H4 (cell line): ENCODE results near the gene TMEM45B. TPM values are rescaled to one million over a fixed set of nuclear protein-coding genes. Genes with fewer than 3 reads are reported as not detected.
A peak's percentile ranks its signal among the peaks of the same experiment; 100 is the strongest.
"Not testable (repeated sequence)": the region's sequence is repeated elsewhere in the genome, so short reads cannot be mapped to it uniquely, and the experiment has no call there.

ENCODE experiments used
- DNase-seq: peaks from one replicate; pipeline ENCODE4 v3.0.0-alpha.2; 2015; ENCODE audit warnings: low spot score
- total RNA-seq: library from RNA; depleted of rRNA; stranded (reverse); fragments of >200 nt; shearing (Covaris generic); gene quantifications from 2 replicates; pipeline ENCODE4 v1.2.3, GENCODE V29; 2014; rRNA removed

TMEM45B gene
- not detected in 2 replicates for total RNA-seq

DNA sequence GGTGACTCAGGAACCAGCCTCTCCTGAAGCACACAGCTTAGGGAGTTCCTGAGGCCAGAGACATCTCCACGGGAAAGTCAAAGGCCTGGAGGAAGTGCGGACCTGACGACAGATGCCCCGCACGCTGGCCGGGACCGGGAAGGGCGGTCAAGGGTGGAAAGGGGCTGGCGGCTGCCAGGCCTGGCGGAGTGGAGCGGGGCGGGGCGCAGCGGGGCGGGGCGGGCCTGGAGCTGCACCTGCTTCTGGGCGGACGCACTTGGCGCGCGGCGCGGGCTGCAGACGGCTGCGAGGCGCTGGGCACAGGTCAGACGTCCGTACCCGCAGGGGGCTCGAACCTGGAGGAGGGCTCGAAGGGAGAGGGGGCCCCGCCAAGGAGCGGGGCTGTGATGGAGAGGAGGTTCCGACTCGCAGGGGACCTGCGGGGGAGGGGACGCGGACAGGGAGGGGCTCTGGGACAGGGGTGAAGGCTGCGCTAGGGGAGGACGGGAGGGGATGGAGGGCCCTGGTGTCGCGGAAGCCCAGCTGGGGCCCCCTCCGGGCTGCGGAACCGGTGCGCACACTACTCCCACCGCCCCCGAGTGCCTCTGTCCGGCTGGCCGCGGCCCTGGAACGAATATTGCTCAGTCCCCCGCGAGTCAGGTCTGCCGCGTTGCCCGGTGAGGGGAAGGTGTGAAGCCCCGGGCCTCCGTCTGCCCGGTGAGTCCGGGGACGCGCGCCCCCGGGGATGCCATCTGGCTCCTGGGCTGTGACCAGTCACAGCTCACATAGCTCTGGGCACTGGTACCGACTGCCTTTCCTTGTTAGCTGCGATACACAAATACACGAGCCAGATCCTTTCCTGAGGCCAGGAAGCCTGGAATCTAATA is at the start of gene TMEM45B:
Gene TMEM45B, plus strand, starts transcription at position 253 of the 866 bp plus-strand sequence. CDS start 36,635 bp downstream, outside the sequence.
- no peak for DNase-seq

GRCh38 chr11:129766898-129767604 is 48.6 kb upstream of the TMEM45B start:
- DNase-seq = peak; percentile 26

DNA sequence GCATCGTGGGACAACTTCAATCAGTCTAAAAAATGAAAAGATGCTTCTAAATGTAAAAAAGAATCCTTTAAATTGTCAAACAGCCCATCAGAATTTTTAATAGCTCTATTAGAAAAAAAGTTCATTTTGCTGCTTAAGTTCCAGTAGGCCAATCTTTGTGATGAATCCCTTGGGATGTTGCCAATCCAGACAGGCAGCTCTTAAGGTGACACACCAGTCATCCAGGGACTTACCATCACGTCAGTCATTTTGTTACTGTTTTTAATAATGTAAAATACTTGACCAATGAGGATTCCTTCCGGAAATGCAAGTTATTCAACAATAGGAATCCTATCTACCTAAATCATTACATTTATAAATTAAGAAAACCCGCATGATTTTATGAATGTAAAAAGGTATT is 47.8 kb upstream of the TMEM45B start:
- DNase-seq = no peak

- DNase-seq = no peak
These were observed 47.3 kb upstream of the TMEM45B start for GRCh38 chr11:129768356-129768755.

GRCh38 chr11:129769059-129769458 is 46.6 kb upstream of the TMEM45B start:
- no peak for DNase-seq

- DNase-seq = no peak
These were observed 44.7 kb upstream of the TMEM45B start for GRCh38 chr11:129770993-129771392.

GRCh38 chr11:129771456-129771855 is 44.2 kb upstream of the TMEM45B start:
- not testable (repeated sequence) for DNase-seq

- DNase-seq = no peak
These were observed 36.8 kb upstream of the TMEM45B start for GRCh38 chr11:129778877-129779276.

DNA sequence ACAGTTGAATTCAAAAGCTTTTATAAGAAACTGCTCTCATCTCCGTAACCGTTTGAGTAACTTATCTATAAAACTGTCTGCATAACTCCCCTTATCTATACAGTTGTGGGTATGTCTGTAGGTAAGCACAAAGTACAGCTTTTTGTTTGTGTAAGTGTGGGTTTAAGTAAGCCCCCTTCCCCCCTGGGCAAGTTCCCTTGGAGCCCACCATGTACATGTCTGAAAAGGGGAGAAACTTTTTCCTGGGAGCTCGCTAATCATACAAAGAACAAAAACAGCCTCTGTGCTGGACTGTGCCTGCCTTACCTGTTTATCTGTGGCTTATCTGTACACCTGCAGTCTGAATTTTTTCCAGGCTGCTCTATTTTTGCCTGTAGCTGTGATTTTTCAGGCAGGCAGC is 36.3 kb upstream of the TMEM45B start:
- DNase-seq = no peak

DNA sequence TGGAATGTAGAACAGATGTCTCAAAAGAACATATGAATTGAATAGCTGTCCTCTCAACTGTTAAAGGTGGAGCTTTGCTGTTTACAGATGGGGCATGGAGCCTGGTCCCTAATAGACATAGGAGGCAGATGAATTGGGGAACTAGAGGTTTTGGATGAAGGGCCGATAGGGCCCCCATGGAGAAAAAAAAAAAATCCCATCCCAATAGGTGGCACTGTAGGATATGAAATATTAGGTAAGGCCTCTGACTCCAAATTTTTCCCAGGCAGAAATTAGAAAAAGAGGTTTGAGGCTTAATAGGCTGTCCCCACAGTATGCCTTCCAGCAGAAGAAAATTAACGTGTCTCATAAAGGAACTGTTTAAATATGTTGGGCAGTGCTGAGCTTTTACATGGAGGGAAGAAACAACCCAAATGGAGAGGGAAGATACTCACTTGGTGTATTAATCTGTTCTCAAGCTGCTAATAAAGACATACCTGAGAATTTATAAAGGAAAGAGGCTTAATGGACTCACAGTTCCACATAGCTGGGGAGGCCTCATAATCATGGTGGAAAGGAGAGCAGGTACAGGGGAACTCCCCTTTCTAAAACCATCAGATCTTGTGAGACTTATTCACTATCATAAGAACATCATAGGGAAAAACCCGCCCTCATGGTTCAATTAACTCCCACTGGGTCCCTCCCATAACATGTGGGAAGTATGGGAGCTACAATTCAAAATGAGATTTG is 30.1 kb upstream of the TMEM45B start:
- no peak for DNase-seq

- DNase-seq = not testable (repeated sequence)
These were observed 29.6 kb upstream of the TMEM45B start for GRCh38 chr11:129786112-129786416.

DNA sequence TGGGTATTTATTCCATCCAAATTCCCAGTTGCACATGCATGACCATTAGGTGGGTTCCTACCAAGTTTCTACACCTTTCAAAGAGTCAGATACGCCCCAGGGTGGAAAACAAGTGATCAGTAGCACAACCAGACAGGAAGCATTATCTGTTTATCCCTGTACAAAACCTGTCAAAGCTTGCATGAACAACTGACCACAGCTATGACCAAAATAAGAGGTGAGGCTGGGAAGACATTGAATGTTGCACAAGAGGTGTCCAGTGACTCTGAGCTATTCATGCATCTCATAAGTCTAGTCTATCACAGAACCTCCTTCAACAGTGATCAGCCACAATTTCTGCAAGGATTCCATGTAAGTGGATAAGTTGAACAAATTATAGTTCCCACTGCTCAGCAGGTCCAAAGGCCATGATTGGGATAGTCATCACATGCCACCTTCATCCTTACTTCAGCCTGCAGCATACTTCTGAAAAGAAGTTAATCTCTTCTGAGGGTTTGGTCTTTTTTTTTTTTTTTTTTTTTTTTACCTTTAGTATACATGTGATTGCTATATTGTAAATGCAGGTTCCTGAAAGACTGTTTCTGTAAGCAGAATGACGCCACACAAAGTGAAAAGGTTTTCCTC is 28.0 kb upstream of the TMEM45B start:
- DNase-seq = no peak

DNA sequence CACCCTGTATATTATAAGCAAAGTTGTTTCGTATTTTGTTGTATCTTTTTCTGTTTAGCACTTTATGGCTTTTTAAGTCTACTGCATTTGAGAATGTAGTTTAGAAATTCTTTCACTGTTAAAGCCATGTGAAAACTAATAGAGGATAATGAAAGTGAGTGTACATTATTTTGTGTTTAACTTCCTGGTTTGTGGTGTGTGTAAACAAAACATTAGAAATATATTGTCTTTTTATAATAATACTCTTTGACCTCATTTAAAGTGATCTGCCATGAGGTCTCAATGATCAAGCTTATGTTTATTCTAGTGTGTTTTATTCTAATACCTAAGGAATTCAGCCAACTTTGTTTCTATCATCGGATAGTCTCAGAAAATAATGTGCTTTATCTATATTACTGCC is 27.4 kb upstream of the TMEM45B start:
- no peak for DNase-seq

- DNase-seq = no peak
These were observed 25.5 kb upstream of the TMEM45B start for GRCh38 chr11:129790106-129790505.

DNA sequence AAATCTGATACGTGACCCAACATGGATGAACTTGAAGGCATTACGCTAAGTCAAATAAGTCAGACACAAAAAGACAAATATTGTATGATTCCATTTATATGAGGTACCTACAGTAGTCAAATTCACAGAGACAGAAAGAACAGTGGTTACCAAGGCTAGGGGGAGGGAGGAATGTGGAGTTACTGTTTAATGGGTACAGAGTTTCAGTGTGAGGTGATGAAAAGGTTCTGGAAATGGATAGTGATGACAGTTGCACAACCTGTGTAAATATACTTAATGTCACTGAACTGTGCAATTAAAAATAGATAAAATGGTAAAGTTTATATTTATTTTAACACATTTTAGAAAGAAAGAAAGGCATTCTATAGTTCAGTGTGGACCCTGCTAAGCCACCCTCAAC is 24.1 kb upstream of the TMEM45B start:
- no peak for DNase-seq

DNA sequence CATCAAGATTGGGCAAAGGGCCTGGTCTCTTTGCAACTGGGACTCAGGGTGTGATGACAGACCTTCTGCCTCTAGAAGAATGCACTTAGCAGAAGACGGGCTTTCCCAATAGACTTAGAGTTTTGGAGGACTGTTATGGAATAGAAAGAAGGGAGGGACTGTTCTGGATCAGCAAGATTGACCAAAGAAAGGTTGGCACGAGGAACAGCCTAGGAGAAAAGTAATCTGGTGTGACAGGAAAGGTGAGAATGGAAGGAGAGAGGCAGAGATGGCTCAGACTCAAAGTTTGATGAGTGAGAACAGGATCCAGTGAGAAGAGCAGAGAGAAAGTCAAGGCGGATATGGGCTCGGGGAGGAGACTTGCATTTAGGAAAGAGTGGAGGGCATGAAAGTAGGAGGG is 23.0 kb upstream of the TMEM45B start:
- no peak for DNase-seq

GRCh38 chr11:129795089-129795488 is 20.6 kb upstream of the TMEM45B start:
- DNase-seq = no peak

- no peak for DNase-seq
These were observed 17.4 kb upstream of the TMEM45B start for GRCh38 chr11:129798212-129798611.

DNA sequence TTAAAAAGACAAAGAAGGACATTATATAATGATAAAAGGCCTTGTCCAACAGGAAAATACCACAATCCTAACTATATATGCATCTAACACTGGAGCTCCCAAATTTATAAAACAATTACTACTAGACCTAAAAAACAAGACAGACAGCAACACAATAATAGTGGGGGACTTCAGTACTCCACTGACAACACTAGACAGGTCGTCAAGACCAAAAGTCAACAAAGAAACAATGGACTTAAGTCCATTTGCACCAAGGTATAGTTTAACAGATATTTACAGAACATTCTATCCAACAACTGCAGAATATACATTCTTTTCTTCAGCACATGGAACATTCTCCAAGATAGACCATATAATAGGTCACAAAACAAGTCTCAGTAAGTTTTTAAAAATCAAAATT is 15.5 kb upstream of the TMEM45B start:
- not testable (repeated sequence) for DNase-seq

GRCh38 chr11:129800655-129801054 is 15.0 kb upstream of the TMEM45B start:
- no peak for DNase-seq

DNA sequence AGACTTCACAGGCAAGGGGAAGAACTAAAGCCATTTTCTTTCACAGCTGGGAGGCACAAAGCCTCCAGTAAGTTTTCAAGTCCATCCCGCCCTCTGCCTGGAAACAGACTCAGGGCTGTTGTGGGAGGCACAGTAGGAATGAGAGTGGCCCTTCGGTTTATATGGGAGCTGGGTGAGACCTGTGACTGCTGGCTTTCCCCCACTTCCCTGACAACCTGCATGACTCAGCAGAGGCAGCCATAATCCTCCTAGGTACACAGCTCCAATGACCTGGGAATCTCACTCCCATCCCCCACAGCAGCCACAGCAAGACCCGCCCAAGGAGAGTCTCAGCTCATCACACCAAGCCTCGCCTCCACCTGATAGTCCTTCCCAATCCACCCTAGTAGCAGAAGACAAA is 12.1 kb upstream of the TMEM45B start:
- DNase-seq = no peak

DNA sequence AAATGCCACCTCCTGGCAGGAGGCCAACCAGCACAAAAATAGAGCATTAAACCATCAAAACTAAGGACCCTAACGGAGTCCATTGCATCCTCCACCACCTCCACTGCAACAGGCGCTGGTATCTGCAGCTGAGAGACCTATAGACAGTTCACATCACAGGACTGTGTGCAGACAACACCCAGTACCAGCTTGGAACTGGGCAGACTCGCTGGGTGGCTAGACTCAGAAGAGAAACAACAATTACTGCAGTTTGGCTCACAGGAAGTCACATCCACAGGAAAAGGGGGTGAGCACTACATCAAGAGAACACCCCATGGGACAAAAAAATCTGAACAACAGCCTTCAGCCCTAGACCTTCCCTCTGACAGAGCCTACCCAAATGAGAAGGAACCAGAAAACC is 11.6 kb upstream of the TMEM45B start:
- DNase-seq = no peak
